Measurements from ENCODE around the gene PAPSS2. TPM values are rescaled to one million over a fixed set of nuclear protein-coding genes. Genes with fewer than 3 reads are reported as not detected.

The PAPSS2 gene
- total and polyA plus RNA-seq, 2 donors from 2014 or later: 23.5 to 84.2 TPM

- no peak for FAIRE-seq
- Histone ChIP-seq H3K27me3 (ENCODE audit: control insufficient read depth, insufficient read depth, low read length) (no peaks in the 10 kb centered on the region), H3K4me3 (ENCODE audit: low read length in 3 of 3) (no peak overlapping the region), H3K27ac (ENCODE audit: low read depth in 2 of 2, low read length in 2 of 2) (no peak overlapping the region), H3K36me3 (ENCODE audit: control insufficient read depth in 2 of 3, insufficient read depth in 3 of 3, low read length in 3 of 3) (no peaks in the 10 kb centered on the region), H3K4me1 (ENCODE audit: control insufficient read depth in 2 of 3, insufficient read depth in 2 of 3, low read depth in 1 of 3, low read length in 3 of 3) (no peaks in the 10 kb centered on the region), H3K9ac (ENCODE audit: low read length in 3 of 3) (no peak overlapping the region), H3K9me3 (ENCODE audit: control insufficient read depth in 2 of 3, insufficient read depth in 1 of 3, low read length in 3 of 3) (peaks cover 0 to 3% (median 0%) of the 10 kb centered on the region in 3 donors)
- intact Hi-C loops (cut with DNase I): no loop called here
- no peak for DNase-seq
- TF ChIP-seq, protein P1, sequence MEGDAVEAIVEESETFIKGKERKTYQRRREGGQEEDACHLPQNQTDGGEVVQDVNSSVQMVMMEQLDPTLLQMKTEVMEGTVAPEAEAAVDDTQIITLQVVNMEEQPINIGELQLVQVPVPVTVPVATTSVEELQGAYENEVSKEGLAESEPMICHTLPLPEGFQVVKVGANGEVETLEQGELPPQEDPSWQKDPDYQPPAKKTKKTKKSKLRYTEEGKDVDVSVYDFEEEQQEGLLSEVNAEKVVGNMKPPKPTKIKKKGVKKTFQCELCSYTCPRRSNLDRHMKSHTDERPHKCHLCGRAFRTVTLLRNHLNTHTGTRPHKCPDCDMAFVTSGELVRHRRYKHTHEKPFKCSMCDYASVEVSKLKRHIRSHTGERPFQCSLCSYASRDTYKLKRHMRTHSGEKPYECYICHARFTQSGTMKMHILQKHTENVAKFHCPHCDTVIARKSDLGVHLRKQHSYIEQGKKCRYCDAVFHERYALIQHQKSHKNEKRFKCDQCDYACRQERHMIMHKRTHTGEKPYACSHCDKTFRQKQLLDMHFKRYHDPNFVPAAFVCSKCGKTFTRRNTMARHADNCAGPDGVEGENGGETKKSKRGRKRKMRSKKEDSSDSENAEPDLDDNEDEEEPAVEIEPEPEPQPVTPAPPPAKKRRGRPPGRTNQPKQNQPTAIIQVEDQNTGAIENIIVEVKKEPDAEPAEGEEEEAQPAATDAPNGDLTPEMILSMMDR (IDR thresholded peaks at IDR 0.05; ENCODE audit: borderline replicate concordance, extremely low read depth, insufficient read depth): no peak
These were observed 23.3 kb upstream of the PAPSS2 start for GRCh38 chr10:87636313-87636915.

- Histone ChIP-seq H3K4me3 (ENCODE audit: low read length in 3 of 3) (no peak overlapping the region), H3K27me3 (ENCODE audit: control insufficient read depth, insufficient read depth, low read length) (no peaks in the 10 kb centered on the region), H3K4me1 (ENCODE audit: control insufficient read depth in 2 of 3, insufficient read depth in 2 of 3, low read depth in 1 of 3, low read length in 3 of 3) (no peaks in the 10 kb centered on the region), H3K9me3 (ENCODE audit: control insufficient read depth in 2 of 3, insufficient read depth in 1 of 3, low read length in 3 of 3) (no peaks in the 10 kb centered on the region), H3K36me3 (ENCODE audit: control insufficient read depth in 2 of 3, insufficient read depth in 3 of 3, low read length in 3 of 3) (no peaks in the 10 kb centered on the region), H3K9ac (ENCODE audit: low read length in 3 of 3) (no peak overlapping the region), H3K27ac (ENCODE audit: low read depth in 2 of 2, low read length in 2 of 2) (no peak overlapping the region)
- FAIRE-seq (no peak), DNase-seq (no peak)
- intact Hi-C loops (cut with DNase I): no loop called here
- TF ChIP-seq, protein P1 (IDR thresholded peaks at IDR 0.05; ENCODE audit: borderline replicate concordance, extremely low read depth, insufficient read depth): no peak
These were observed 20.2 kb upstream of the PAPSS2 start for GRCh38 chr10:87639493-87639892.

DNA sequence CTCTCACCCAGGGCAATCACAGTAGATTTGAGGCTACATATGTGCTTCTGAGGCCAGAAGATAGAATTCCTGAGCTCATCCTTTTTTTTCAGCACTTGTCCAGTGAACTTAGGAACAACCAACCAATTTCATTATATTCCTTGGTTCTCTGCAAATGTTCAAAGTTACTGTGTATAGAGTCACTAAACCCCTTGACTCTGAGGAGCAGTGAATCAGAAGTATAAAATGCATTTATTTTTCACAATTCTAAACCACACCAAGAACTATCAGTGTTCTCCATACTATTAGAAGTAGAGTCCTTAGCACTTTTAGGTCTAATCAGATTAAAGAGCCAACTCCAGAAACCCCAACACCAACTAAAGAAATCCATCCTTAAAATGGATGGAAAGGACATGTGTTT, 19.6 kb upstream of the PAPSS2 start:
- Histone ChIP-seq H3K4me1 (ENCODE audit: control insufficient read depth in 2 of 3, insufficient read depth in 2 of 3, low read depth in 1 of 3, low read length in 3 of 3) (no peaks in the 10 kb centered on the region), H3K4me3 (ENCODE audit: low read length in 3 of 3) (no peak overlapping the region), H3K27me3 (ENCODE audit: control insufficient read depth, insufficient read depth, low read length) (no peaks in the 10 kb centered on the region), H3K9ac (ENCODE audit: low read length in 3 of 3) (no peak overlapping the region), H3K9me3 (ENCODE audit: control insufficient read depth in 2 of 3, insufficient read depth in 1 of 3, low read length in 3 of 3) (no peaks in the 10 kb centered on the region), H3K27ac (ENCODE audit: low read depth in 2 of 2, low read length in 2 of 2) (no peak overlapping the region), H3K36me3 (ENCODE audit: control insufficient read depth in 2 of 3, insufficient read depth in 3 of 3, low read length in 3 of 3) (no peaks in the 10 kb centered on the region)
- intact Hi-C loops (cut with DNase I): no loop called here
- no peak for DNase-seq
- no peak for FAIRE-seq
- TF ChIP-seq, protein P1 (IDR thresholded peaks at IDR 0.05; ENCODE audit: borderline replicate concordance, extremely low read depth, insufficient read depth): no peak

DNA sequence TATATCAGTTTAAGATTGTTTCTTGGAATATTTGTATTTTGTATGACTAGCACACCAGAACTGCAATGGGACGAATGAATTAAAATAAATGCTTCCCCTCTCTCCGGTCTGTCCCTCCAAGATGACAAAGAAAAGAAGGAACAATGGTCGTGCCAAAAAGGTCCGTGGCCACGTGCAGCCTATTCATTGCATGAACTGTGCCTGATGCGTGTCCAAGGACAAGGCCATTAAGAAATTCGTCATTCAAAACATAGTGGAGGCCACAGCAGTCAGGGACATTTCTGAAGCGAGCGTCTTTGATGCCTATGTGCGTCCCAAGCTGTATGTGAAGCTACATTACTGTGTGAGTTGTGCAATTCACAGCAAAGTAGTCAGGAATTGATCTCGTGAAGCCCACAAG, 17.2 kb upstream of the PAPSS2 start:
- no peaks in the 10 kb centered on the region for H3K4me1 ChIP-seq (ENCODE audit: control insufficient read depth in 2 of 3, insufficient read depth in 2 of 3, low read depth in 1 of 3, low read length in 3 of 3)
- H3K4me3 ChIP-seq (ENCODE audit: low read length in 3 of 3): no peak overlapping the region
- no peaks in the 10 kb centered on the region for H3K27me3 ChIP-seq (ENCODE audit: control insufficient read depth, insufficient read depth, low read length)
- FAIRE-seq (no peak), DNase-seq (no peak)
- H3K9me3 ChIP-seq (ENCODE audit: control insufficient read depth in 2 of 3, insufficient read depth in 1 of 3, low read length in 3 of 3): no peaks in the 10 kb centered on the region
- TF ChIP-seq, protein P1 (IDR thresholded peaks at IDR 0.05; ENCODE audit: borderline replicate concordance, extremely low read depth, insufficient read depth): no peak
- H3K27ac ChIP-seq (ENCODE audit: low read depth in 2 of 2, low read length in 2 of 2): no peak overlapping the region
- H3K9ac ChIP-seq (ENCODE audit: low read length in 3 of 3): no peak overlapping the region
- H3K36me3 ChIP-seq (ENCODE audit: control insufficient read depth in 2 of 3, insufficient read depth in 3 of 3, low read length in 3 of 3): no peaks in the 10 kb centered on the region
- intact Hi-C loops (cut with DNase I): no loop called here
